HepG2 (cell line): Measurements from ENCODE around the gene FOXA3. TPM values are rescaled to one million over a fixed set of nuclear protein-coding genes. Genes with fewer than 3 reads are reported as not detected.

Experiments used
- CCDC6 ChIP-seq: sonication (generic); formaldehyde crosslinking; IDR thresholded peaks from 2 replicates; pipeline ENCODE4 v1.8.1; 2022; ENCODE audit warnings: mild to moderate bottlenecking, missing genetic modification reagents, moderate library complexity
- EED ChIP-seq: sonication (generic); formaldehyde crosslinking; IDR thresholded peaks from 2 replicates; pipeline ENCODE4 v1.5.0; 2020; ENCODE audit warnings: mild to moderate bottlenecking, missing genetic modification reagents
- FOSL1 ChIP-seq: sonication (generic); formaldehyde crosslinking; IDR thresholded peaks from 2 replicates; pipeline ENCODE4 v1.9.0; 2021; ENCODE audit warnings: missing genetic modification reagents, borderline replicate concordance
- FOXK2 ChIP-seq: fragments of 450-650 bp; IDR thresholded peaks from 2 replicates; pipeline ENCODE4 v1.6.1; 2016
- GABPA ChIP-seq, 2 experiments: IDR thresholded peaks; 2 replicates each; pipeline ENCODE4 v1.6.1; 2011 to 2016; ENCODE audit warnings: low read depth in 2 of 2, low read length in 1 of 2, missing biosample characterization in 1 of 2, missing genetic modification characterization in 1 of 2
- HNF4G ChIP-seq, 2 experiments: sonication (generic) in 1 of 2; formaldehyde crosslinking in 1 of 2; IDR thresholded peaks; 2 replicates each; pipeline versions ENCODE4 v1.4.0 to v1.6.1; 2011 to 2020; ENCODE audit warnings: borderline replicate concordance in 2 of 2, low read depth in 2 of 2, mild to moderate bottlenecking in 2 of 2, low read length in 1 of 2, missing genetic modification reagents in 1 of 2, moderate library complexity in 1 of 2
- HNRNPUL1 ChIP-seq: fragments of 200-400 bp; formaldehyde crosslinking; IDR thresholded peaks from 2 replicates; pipeline ENCODE4 v1.6.1; 2017; ENCODE audit warnings: low read depth, mild to moderate bottlenecking, low read length, moderate library complexity
- KDM6A ChIP-seq: IDR thresholded peaks from 2 replicates; pipeline ENCODE4 v1.6.1; 2016; ENCODE audit warnings: low read depth
- KMT2A ChIP-seq: sonication (generic); formaldehyde crosslinking; IDR thresholded peaks from 2 replicates; pipeline ENCODE4 v1.4.0; 2020; ENCODE audit warnings: missing genetic modification reagents
- PTBP1 ChIP-seq: fragments of 200-400 bp; formaldehyde crosslinking; IDR thresholded peaks from 2 replicates; pipeline ENCODE4 v1.6.1; 2018; ENCODE audit warnings: low read length, low read depth; ENCODE audit not compliant: poor library complexity, severe bottlenecking
- REPIN1 ChIP-seq: sonication (generic); formaldehyde crosslinking; IDR thresholded peaks from 2 replicates; pipeline ENCODE4 v1.8.0; 2022; ENCODE audit warnings: missing genetic modification reagents, low read depth, mild to moderate bottlenecking, borderline replicate concordance
- REST ChIP-seq, 2 experiments: IDR thresholded peaks; 2 replicates each; pipeline ENCODE4 v1.6.1; 2011 to 2012; ENCODE audit warnings: low read length in 2 of 2, borderline replicate concordance in 1 of 2, low read depth in 1 of 2, mild to moderate bottlenecking in 1 of 2, moderate library complexity in 1 of 2
- SAP130 ChIP-seq: IDR thresholded peaks from 2 replicates; pipeline ENCODE4 v1.6.1; 2016; ENCODE audit warnings: low read depth
- SIX1 ChIP-seq: sonication (generic); formaldehyde crosslinking; IDR thresholded peaks from 2 replicates; pipeline ENCODE4 v1.4.0; 2020; ENCODE audit warnings: missing genetic modification reagents, borderline replicate concordance
- SP5 ChIP-seq: IDR thresholded peaks from 2 replicates; pipeline ENCODE4 v1.6.1; 2016; ENCODE audit warnings: low read depth, borderline replicate concordance
- TERF1 ChIP-seq: sonication (generic); formaldehyde crosslinking; IDR thresholded peaks from 2 replicates; pipeline ENCODE4 v1.8.0; 2022; ENCODE audit warnings: mild to moderate bottlenecking, missing genetic modification reagents, moderate library complexity
- ZNF224 ChIP-seq: sonication (generic); formaldehyde crosslinking; IDR thresholded peaks from 2 replicates; pipeline ENCODE4 v1.5.0; 2020; ENCODE audit warnings: mild to moderate bottlenecking, missing genetic modification reagents
- ZNF484 ChIP-seq: sonication (generic); formaldehyde crosslinking; IDR thresholded peaks from 2 replicates; pipeline ENCODE4 v1.5.1; 2020; ENCODE audit warnings: mild to moderate bottlenecking, low read depth, missing genetic modification reagents, borderline replicate concordance
- ZNF589 ChIP-seq: sonication (generic); formaldehyde crosslinking; conservative IDR thresholded peaks from 2 replicates; pipeline ENCODE4 v1.8.0; 2022; ENCODE audit warnings: mild to moderate bottlenecking, moderate library complexity, missing genetic modification reagents
- polyA plus RNA-seq, 8 experiments: library from polyadenylated mRNA; depleted of rRNA in 3 of 8; stranded (reverse) in 7 of 8; unstranded in 1 of 8; fragments of >200 nt; fragmentation: Illumina TruSeq in 4 of 8; extraction: Trizol in 4 of 8; gene quantifications; 2 replicates each; pipeline versions ENCODE4 v1.2.1 to v1.2.3, GENCODE V29; 2011 to 2016; ENCODE audit warnings: low read depth in 4 of 8, missing spikeins in 1 of 8, mixed read lengths in 1 of 8; ENCODE audit not compliant: insufficient read depth in 1 of 8
- total RNA-seq, 5 experiments: library from RNA; depleted of rRNA; stranded (reverse); fragments of >200 nt; fragmentation: Illumina TruSeq; extraction: Trizol; gene quantifications; 2 replicates each; pipeline ENCODE4 v1.2.3, GENCODE V29; 2016; ENCODE audit warnings: low read depth in 1 of 5
- TF ChIP-seq, protein P1 (sequence below): sonication (generic); formaldehyde crosslinking; IDR thresholded peaks from 2 replicates; pipeline ENCODE4 v1.5.1; 2020; ENCODE audit warnings: mild to moderate bottlenecking, missing genetic modification reagents

FOXA3 gene
- total and polyA plus RNA-seq, 2 of the 13 experiments (the other 11 are each of a cell fraction or from before 2014, with no cell fraction given): 29.8 to 47.6 TPM

- TF ChIP-seq, protein P1, sequence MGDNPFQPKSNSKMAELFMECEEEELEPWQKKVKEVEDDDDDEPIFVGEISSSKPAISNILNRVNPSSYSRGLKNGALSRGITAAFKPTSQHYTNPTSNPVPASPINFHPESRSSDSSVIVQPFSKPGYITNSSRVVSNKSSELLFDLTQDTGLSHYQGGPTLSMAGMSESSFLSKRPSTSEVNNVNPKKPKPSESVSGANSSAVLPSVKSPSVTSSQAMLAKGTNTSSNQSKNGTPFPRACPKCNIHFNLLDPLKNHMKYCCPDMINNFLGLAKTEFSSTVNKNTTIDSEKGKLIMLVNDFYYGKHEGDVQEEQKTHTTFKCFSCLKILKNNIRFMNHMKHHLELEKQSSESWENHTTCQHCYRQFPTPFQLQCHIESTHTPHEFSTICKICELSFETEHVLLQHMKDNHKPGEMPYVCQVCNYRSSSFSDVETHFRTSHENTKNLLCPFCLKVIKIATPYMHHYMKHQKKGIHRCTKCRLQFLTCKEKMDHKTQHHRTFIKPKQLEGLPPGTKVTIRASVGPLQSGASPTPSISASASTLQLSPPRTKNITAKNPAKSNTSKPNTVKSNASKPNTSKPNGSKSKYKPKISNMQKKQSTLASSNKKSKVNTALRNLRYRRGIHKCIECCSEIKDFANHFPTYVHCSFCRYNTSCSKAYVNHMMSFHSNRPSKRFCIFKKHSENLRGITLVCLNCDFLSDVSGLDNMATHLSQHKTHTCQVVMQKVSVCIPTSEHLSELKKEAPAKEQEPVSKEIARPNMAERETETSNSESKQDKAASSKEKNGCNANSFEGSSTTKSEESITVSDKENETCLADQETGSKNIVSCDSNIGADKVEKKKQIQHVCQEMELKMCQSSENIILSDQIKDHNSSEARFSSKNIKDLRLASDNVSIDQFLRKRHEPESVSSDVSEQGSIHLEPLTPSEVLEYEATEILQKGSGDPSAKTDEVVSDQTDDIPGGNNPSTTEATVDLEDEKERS: no peak; the same call in 1 of the 2 replicates
- TF ChIP-seq HNRNPUL1 (no peak), KMT2A (CRISPR knock-in tag) (0 out of 2 replicates have a peak, but pooled peaks have one; percentile 13), KDM6A (CRISPR knock-in tag) (no peak), SP5 (CRISPR knock-in tag) (peak; percentile 83), SIX1 (CRISPR knock-in tag) (no peak), FOXK2 (no peak), TERF1 (CRISPR knock-in tag) (no peak), GABPA (IDR thresholded peaks at IDR 0.05; ENCODE audit: low read depth, low read length) (peak; percentile 91), GABPA (CRISPR knock-in tag; IDR thresholded peaks at IDR 0.05; ENCODE audit: low read depth) (peak; percentile 97), HNF4G (IDR thresholded peaks at IDR 0.05; ENCODE audit: borderline replicate concordance, low read depth, low read length) (no peak), HNF4G (CRISPR knock-in tag; IDR thresholded peaks at IDR 0.05; ENCODE audit: borderline replicate concordance, low read depth) (no peak), REPIN1 (CRISPR knock-in tag) (peak; percentile 62; the same call in 1 of the 2 replicates), PTBP1 (no peak), ZNF224 (peak; percentile 59; the same call in 1 of the 2 replicates), REST (IDR thresholded peaks at IDR 0.05; ENCODE audit: borderline replicate concordance in 1 of 2, low read depth in 1 of 2, low read length in 2 of 2) (no peak), SAP130 (peak; percentile 79), EED (CRISPR knock-in tag) (0 out of 2 replicates have a peak, but pooled peaks have one; percentile 57), CCDC6 (CRISPR knock-in tag) (peak; percentile 55; the same call in 1 of the 2 replicates), ZNF484 (CRISPR knock-in tag) (no peak), ZNF589 (CRISPR knock-in tag) (no peak), FOSL1 (CRISPR knock-in tag) (no peak)
These were observed 1.4 kb upstream of the FOXA3 start, which contains the start of gene SYMPK (continued) for GRCh38 chr19:45862564-45863334.
